ENCODE results near the gene SLF2. TPM values are rescaled to one million over a fixed set of nuclear protein-coding genes. Genes with fewer than 3 reads are reported as not detected.

The SLF2 gene
- total and polyA plus RNA-seq, 9 of the 15 experiments (the other 6 are each of a cell fraction or from before 2014, with no cell fraction given), result 1.7 to 18.4 (median 7.8) TPM

- TF ChIP-seq, protein P1, sequence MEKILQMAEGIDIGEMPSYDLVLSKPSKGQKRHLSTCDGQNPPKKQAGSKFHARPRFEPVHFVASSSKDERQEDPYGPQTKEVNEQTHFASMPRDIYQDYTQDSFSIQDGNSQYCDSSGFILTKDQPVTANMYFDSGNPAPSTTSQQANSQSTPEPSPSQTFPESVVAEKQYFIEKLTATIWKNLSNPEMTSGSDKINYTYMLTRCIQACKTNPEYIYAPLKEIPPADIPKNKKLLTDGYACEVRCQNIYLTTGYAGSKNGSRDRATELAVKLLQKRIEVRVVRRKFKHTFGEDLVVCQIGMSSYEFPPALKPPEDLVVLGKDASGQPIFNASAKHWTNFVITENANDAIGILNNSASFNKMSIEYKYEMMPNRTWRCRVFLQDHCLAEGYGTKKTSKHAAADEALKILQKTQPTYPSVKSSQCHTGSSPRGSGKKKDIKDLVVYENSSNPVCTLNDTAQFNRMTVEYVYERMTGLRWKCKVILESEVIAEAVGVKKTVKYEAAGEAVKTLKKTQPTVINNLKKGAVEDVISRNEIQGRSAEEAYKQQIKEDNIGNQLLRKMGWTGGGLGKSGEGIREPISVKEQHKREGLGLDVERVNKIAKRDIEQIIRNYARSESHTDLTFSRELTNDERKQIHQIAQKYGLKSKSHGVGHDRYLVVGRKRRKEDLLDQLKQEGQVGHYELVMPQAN (IDR thresholded peaks at IDR 0.05; ENCODE audit: borderline replicate concordance), result no peak
- TF ChIP-seq ZZZ3 (IDR thresholded peaks at IDR 0.05) (no peak), ZNF277 (CRISPR knock-in tag; IDR thresholded peaks at IDR 0.05; ENCODE audit: borderline replicate concordance) (no peak), HDAC3 (IDR thresholded peaks at IDR 0.05; ENCODE audit: borderline replicate concordance, partially characterized antibody) (no peak), ZNF282 (CRISPR knock-in tag; IDR thresholded peaks at IDR 0.05) (no peak), PCBP2 (IDR thresholded peaks at IDR 0.05; ENCODE audit: low read depth, low read length, poor library complexity, severe bottlenecking) (no peak), ETV1 (tag; conservative IDR thresholded peaks at IDR 0.05; ENCODE audit: low read depth) (no peak), BCL6 (CRISPR knock-in tag; IDR thresholded peaks at IDR 0.05) (no peak), HNRNPK (IDR thresholded peaks at IDR 0.05; ENCODE audit: low read depth, low read length, poor library complexity, severe bottlenecking) (no peak), ATF1 (CRISPR knock-in tag; IDR thresholded peaks at IDR 0.05) (no peak), ATF1 (tag; IDR thresholded peaks at IDR 0.05) (no peak), TAL1 (IDR thresholded peaks at IDR 0.05) (no peak), CHD4 (IDR thresholded peaks at IDR 0.05; ENCODE audit: insufficient read depth, insufficient replicate concordance, low read depth, low read length, poor library complexity, severe bottlenecking) (no peak), CTCF (IDR thresholded peaks at IDR 0.05 in 2 of 3, conservative IDR thresholded peaks at IDR 0.05 in 1 of 3; ENCODE audit: insufficient read depth in 2 of 3, low read depth in 1 of 3, low read length in 3 of 3) (no peak), SMARCA5 (IDR thresholded peaks at IDR 0.05) (no peak), TAF9B (IDR thresholded peaks at IDR 0.05; ENCODE audit: partially characterized antibody) (no peak), ZNF175 (CRISPR knock-in tag; IDR thresholded peaks at IDR 0.05; ENCODE audit: low read depth) (no peak), SPI1 (IDR thresholded peaks at IDR 0.05; ENCODE audit: borderline replicate concordance, low read depth, low read length) (no peak), HNRNPLL (IDR thresholded peaks at IDR 0.05; ENCODE audit: low read depth, low read length, poor library complexity, severe bottlenecking) (peak; percentile 20), ZSCAN32 (CRISPR knock-in tag; IDR thresholded peaks at IDR 0.05) (no peak), ZNF444 (CRISPR knock-in tag; IDR thresholded peaks at IDR 0.05) (no peak), SAP30 (IDR thresholded peaks at IDR 0.05; ENCODE audit: borderline replicate concordance, insufficient read depth, low read depth, low read length, poor library complexity, severe bottlenecking) (no peak), GABPB2 (CRISPR knock-in tag; conservative IDR thresholded peaks at IDR 0.05) (no peak)
- TF ChIP-seq, protein P2, sequence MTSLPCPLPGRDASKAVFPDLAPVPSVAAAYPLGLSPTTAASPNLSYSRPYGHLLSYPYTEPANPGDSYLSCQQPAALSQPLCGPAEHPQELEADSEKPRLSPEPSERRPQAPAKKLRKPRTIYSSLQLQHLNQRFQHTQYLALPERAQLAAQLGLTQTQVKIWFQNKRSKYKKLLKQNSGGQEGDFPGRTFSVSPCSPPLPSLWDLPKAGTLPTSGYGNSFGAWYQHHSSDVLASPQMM (CRISPR knock-in tag; IDR thresholded peaks at IDR 0.05), result no peak
Observed at GRCh38 chr10:100996678-100997359, 84.1 kb downstream of the SLF2 start (continued).
